ENCODE measurements around the gene PDE9A. TPM values are rescaled to one million over a fixed set of nuclear protein-coding genes. Genes with fewer than 3 reads are reported as not detected.
A peak's percentile ranks its signal among the peaks of the same experiment; 100 is the strongest.

Gene PDE9A
- total RNA-seq, 3 donors from 2014 or later, result 3.0 to 14.7 (median 10.5) TPM

- H3K4me3 ChIP-seq, result no peak overlapping the region
- intact Hi-C loops (cut with DNase I; ENCODE audit: low total_unique reads), result no loop called here
- H3K27ac ChIP-seq, result no peak overlapping the region
- no peaks in the 10 kb centered on the region for H3K36me3 ChIP-seq
- H3K4me1 ChIP-seq, result peaks cover 0 to 6% of the 10 kb centered on the region in 2 donors
- DNase-seq (ENCODE audit: low spot score in 2 of 2), result no peak
- TF ChIP-seq, protein P1, sequence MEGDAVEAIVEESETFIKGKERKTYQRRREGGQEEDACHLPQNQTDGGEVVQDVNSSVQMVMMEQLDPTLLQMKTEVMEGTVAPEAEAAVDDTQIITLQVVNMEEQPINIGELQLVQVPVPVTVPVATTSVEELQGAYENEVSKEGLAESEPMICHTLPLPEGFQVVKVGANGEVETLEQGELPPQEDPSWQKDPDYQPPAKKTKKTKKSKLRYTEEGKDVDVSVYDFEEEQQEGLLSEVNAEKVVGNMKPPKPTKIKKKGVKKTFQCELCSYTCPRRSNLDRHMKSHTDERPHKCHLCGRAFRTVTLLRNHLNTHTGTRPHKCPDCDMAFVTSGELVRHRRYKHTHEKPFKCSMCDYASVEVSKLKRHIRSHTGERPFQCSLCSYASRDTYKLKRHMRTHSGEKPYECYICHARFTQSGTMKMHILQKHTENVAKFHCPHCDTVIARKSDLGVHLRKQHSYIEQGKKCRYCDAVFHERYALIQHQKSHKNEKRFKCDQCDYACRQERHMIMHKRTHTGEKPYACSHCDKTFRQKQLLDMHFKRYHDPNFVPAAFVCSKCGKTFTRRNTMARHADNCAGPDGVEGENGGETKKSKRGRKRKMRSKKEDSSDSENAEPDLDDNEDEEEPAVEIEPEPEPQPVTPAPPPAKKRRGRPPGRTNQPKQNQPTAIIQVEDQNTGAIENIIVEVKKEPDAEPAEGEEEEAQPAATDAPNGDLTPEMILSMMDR (IDR thresholded peaks at IDR 0.05), result no peak
- no peak for TF ChIP-seq POLR2A (IDR thresholded peaks at IDR 0.05)
- TF ChIP-seq POLR2AphosphoS5 (IDR thresholded peaks at IDR 0.05), result no peak
- peaks cover 0 to 5% of the 10 kb centered on the region in 2 donors for H3K27me3 ChIP-seq
- H3K9me3 ChIP-seq, result no peaks in the 10 kb centered on the region
These were observed 34.3 kb upstream of the PDE9A start for GRCh38 chr21:42619166-42619565.

GRCh38 chr21:42619841-42620240 lies 33.6 kb upstream of the PDE9A start:
- Histone ChIP-seq H3K9me3 (no peaks in the 10 kb centered on the region), H3K27ac (no peak overlapping the region), H3K36me3 (no peaks in the 10 kb centered on the region), H3K4me3 (no peak overlapping the region), H3K27me3 (peaks cover 0 to 5% of the 10 kb centered on the region in 2 donors), H3K4me1 (peaks cover 0 to under 1% of the 10 kb centered on the region in 2 donors)
- no peak for DNase-seq (ENCODE audit: low spot score in 2 of 2)
- intact Hi-C loops (cut with DNase I; ENCODE audit: low total_unique reads), result no loop called here
- TF ChIP-seq, protein P1 (IDR thresholded peaks at IDR 0.05), result no peak
- TF ChIP-seq POLR2A (IDR thresholded peaks at IDR 0.05), result no peak
- TF ChIP-seq POLR2AphosphoS5 (IDR thresholded peaks at IDR 0.05), result no peak

GRCh38 chr21:42621166-42621818 lies 32.1 kb upstream of the PDE9A start:
- intact Hi-C loops (cut with DNase I; ENCODE audit: low total_unique reads), result no loop called here
- H3K4me3 ChIP-seq, result peak overlapping the region in 2 of 3 donors; percentile 15 to 40
- H3K4me1 ChIP-seq, result no peaks in the 10 kb centered on the region
- no peaks in the 10 kb centered on the region for H3K9me3 ChIP-seq
- peaks cover 0 to 5% of the 10 kb centered on the region in 2 donors for H3K27me3 ChIP-seq
- no peaks in the 10 kb centered on the region for H3K36me3 ChIP-seq
- no peak for TF ChIP-seq POLR2A (IDR thresholded peaks at IDR 0.05)
- TF ChIP-seq, protein P1 (IDR thresholded peaks at IDR 0.05), result no peak
- TF ChIP-seq POLR2AphosphoS5 (IDR thresholded peaks at IDR 0.05), result peak in 1 of 3 donors; percentile 8
- peak in 1 of 2 donors; percentile 51 for DNase-seq (ENCODE audit: low spot score in 2 of 2)
- peak overlapping the region; percentile 55 to 73 for H3K27ac ChIP-seq

DNA sequence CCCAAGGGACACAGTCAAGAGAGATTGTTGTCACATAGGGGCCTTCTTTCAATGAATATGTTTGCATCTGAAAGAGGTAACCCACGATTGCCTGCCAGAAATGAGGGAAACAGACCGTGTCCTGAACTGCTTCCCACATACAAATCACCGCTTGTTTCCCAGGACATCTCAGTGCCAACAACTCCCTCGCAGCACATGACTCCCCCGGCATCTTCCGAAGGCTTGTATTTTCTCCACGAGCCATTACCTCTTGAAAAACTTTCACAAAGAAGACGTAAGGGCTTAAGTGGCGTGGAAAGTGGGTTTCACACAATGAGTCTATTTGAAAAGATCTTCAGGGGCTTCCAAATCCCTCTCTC lies 31.6 kb upstream of the PDE9A start:
- Histone ChIP-seq H3K27ac (peak overlapping the region; percentile 55 to 73), H3K9me3 (no peaks in the 10 kb centered on the region), H3K27me3 (peaks cover 0 to 5% of the 10 kb centered on the region in 2 donors), H3K36me3 (no peaks in the 10 kb centered on the region), H3K4me1 (no peaks in the 10 kb centered on the region), H3K4me3 (peak overlapping the region in 1 of 3 donors; percentile 40)
- intact Hi-C loops (cut with DNase I; ENCODE audit: low total_unique reads), result no loop called here
- TF ChIP-seq, protein P1 (IDR thresholded peaks at IDR 0.05), result no peak
- TF ChIP-seq POLR2A (IDR thresholded peaks at IDR 0.05) (no peak), POLR2AphosphoS5 (IDR thresholded peaks at IDR 0.05) (no peak)
- DNase-seq (ENCODE audit: low spot score in 2 of 2), result no peak

GRCh38 chr21:42622284-42622683 lies 31.1 kb upstream of the PDE9A start:
- intact Hi-C loops (cut with DNase I; ENCODE audit: low total_unique reads), result no loop called here
- TF ChIP-seq POLR2AphosphoS5 (IDR thresholded peaks at IDR 0.05), result no peak
- no peak for TF ChIP-seq POLR2A (IDR thresholded peaks at IDR 0.05)
- TF ChIP-seq, protein P1 (IDR thresholded peaks at IDR 0.05), result no peak
- Histone ChIP-seq H3K9me3 (no peaks in the 10 kb centered on the region), H3K27me3 (peaks cover 0 to 5% of the 10 kb centered on the region in 2 donors), H3K4me3 (no peak overlapping the region), H3K36me3 (no peaks in the 10 kb centered on the region), H3K4me1 (no peaks in the 10 kb centered on the region), H3K27ac (no peak overlapping the region)
- DNase-seq (ENCODE audit: low spot score in 2 of 2), result no peak

All from breast epithelium (tissue), 4 donors.